H1 (cell line): ENCODE data around the gene PGM2L1. TPM values are rescaled to one million over a fixed set of nuclear protein-coding genes. Genes with fewer than 3 reads are reported as not detected.

ENCODE experiments used
- CTCF ChIA-PET: fragments of 300-600 bp; sonication (Branson Sonifier 250); formaldehyde crosslinking; loops from one replicate; lab custom pipeline; 2021; ENCODE audit not compliant: partially characterized antibody; lab: Charles Lee
- POLR2A ChIA-PET: fragments of 300-600 bp; sonication (Branson Sonifier 250); formaldehyde crosslinking; loops from one replicate; lab custom pipeline; 2021; ENCODE audit warnings: inconsistent platforms; ENCODE audit not compliant: partially characterized antibody; lab: Charles Lee
- DNase-seq, 2 experiments: peaks; one replicate each; pipeline versions ENCODE4 v3.0.0 to v3.0.0-alpha.2; 2010 to 2022; ENCODE audit warnings: low spot score in 2 of 2, low read depth in 1 of 2, mixed read lengths in 1 of 2
- FAIRE-seq: peaks from 2 replicates; lab custom pipeline; 2011; peaks lifted over from hg19 to GRCh38; lab: Jason Lieb, UNC
- H2AFZ ChIP-seq: 2 replicates; pipeline ENCODE4 v1.8.1; 2012; ENCODE audit warnings: low read length, inconsistent platforms
- H2AK5ac ChIP-seq: 2 replicates; pipeline ENCODE4 v1.6.1; 2013; ENCODE audit warnings: low read depth, low read length
- H2BK120ac ChIP-seq: replicated peaks from 2 replicates; pipeline ENCODE3; 2013; ENCODE audit warnings: low read depth, low read length, inconsistent platforms
- H2BK12ac ChIP-seq: 2 replicates; pipeline ENCODE4 v1.6.1; 2013; ENCODE audit warnings: low read depth, low read length
- H2BK15ac ChIP-seq: 2 replicates; pipeline ENCODE4 v1.6.1; 2013; ENCODE audit warnings: low read length
- H2BK20ac ChIP-seq: 2 replicates; pipeline ENCODE4 v1.6.1; 2013; ENCODE audit warnings: low read length
- H2BK5ac ChIP-seq: 2 replicates; pipeline ENCODE4 v1.6.1; 2013; ENCODE audit warnings: low read depth, low read length
- H3K14ac ChIP-seq: 2 replicates; pipeline ENCODE4 v1.6.1; 2013; ENCODE audit warnings: inconsistent platforms; ENCODE audit not compliant: insufficient read length
- H3K18ac ChIP-seq: 2 replicates; pipeline ENCODE4 v1.6.1; 2013; ENCODE audit warnings: low read length; ENCODE audit errors: extremely low read depth
- H3K23ac ChIP-seq: 2 replicates; pipeline ENCODE4 v1.6.1; 2013; ENCODE audit warnings: inconsistent platforms; ENCODE audit not compliant: insufficient read length
- H3K23me2 ChIP-seq: 2 replicates; pipeline ENCODE4 v1.6.1; 2013; ENCODE audit warnings: low read depth, low read length
- H3K27ac ChIP-seq: 2 replicates; pipeline ENCODE4 v1.6.1; 2011; ENCODE audit warnings: low read depth, low read length, inconsistent platforms
- H3K27me3 ChIP-seq, 4 experiments: replicated peaks in 1 of 4; 1 replicate in 1 of 4; 2 replicates in 3 of 4; pipeline versions ENCODE4 v1.6.1 to v1.8.1; 2011 to 2013; ENCODE audit warnings: low read length in 3 of 4, mild to moderate bottlenecking in 3 of 4, inconsistent platforms in 2 of 4, mixed read lengths in 2 of 4, moderate library complexity in 1 of 4; ENCODE audit not compliant: control insufficient read depth in 3 of 4, insufficient read depth in 3 of 4; ENCODE audit errors: extremely low read depth in 1 of 4
- H3K36me3 ChIP-seq, 4 experiments: 2 replicates each; pipeline versions ENCODE4 v1.6.1 to v1.8.1; 2011 to 2013; ENCODE audit warnings: mild to moderate bottlenecking in 4 of 4, low read length in 3 of 4, moderate library complexity in 2 of 4, control low read depth in 1 of 4, inconsistent platforms in 1 of 4; ENCODE audit not compliant: insufficient read depth in 4 of 4, control insufficient read depth in 2 of 4
- H3K4ac ChIP-seq: replicated peaks from 2 replicates; pipeline ENCODE3; 2013; ENCODE audit warnings: low read length, low read depth, mixed read lengths, inconsistent platforms; ENCODE audit not compliant: insufficient read length
- H3K4me1 ChIP-seq, 4 experiments: replicated peaks in 1 of 4; 1 replicate in 1 of 4; 2 replicates in 3 of 4; pipeline versions ENCODE4 v1.6.1 to v1.8.1; 2011 to 2013; ENCODE audit warnings: low read length in 3 of 4, inconsistent platforms in 2 of 4, mixed read lengths in 1 of 4; ENCODE audit not compliant: insufficient read depth in 4 of 4, control insufficient read depth in 3 of 4
- H3K4me2 ChIP-seq, 2 experiments: 2 replicates each; pipeline versions ENCODE4 v1.6.1 to v1.8.1; 2011 to 2013; ENCODE audit warnings: low read depth in 2 of 2, low read length in 2 of 2, control low read depth in 1 of 2, inconsistent platforms in 1 of 2, mild to moderate bottlenecking in 1 of 2; ENCODE audit not compliant: insufficient read depth in 1 of 2
- H3K4me3 ChIP-seq, 4 experiments: fragments of 200-600, 300-600 bp in 1 of 4; sonication (generic), shearing (Covaris generic), sonication (Bioruptor Twin) in 1 of 4; 2 replicates each; pipeline versions ENCODE4 v1.5.1 to v1.8.1; 2011 to 2016; ENCODE audit warnings: low read length in 4 of 4, low read depth in 3 of 4, control low read depth in 2 of 4, inconsistent platforms in 2 of 4, mild to moderate bottlenecking in 2 of 4, mixed read lengths in 1 of 4, moderate library complexity in 1 of 4; ENCODE audit not compliant: insufficient read depth in 2 of 4; ENCODE audit errors: extremely low read depth in 1 of 4
- H3K56ac ChIP-seq: replicated peaks from 2 replicates; pipeline ENCODE3; 2013; ENCODE audit warnings: low read depth, mild to moderate bottlenecking, mixed read lengths, low read length, inconsistent platforms; ENCODE audit not compliant: insufficient read length
- H3K79me1 ChIP-seq: 2 replicates; pipeline ENCODE4 v1.6.1; 2013; ENCODE audit warnings: low read depth, low read length, control low read depth
- H3K79me2 ChIP-seq, 2 experiments: 2 replicates each; pipeline versions ENCODE4 v1.6.1 to v1.8.1; 2012 to 2013; ENCODE audit warnings: low read length in 2 of 2, mild to moderate bottlenecking in 2 of 2, inconsistent platforms in 1 of 2; ENCODE audit not compliant: insufficient read depth in 2 of 2, control insufficient read depth in 1 of 2
- H3K9ac ChIP-seq, 4 experiments: replicated peaks in 1 of 4; 1 replicate in 1 of 4; 2 replicates in 3 of 4; pipeline versions ENCODE4 v1.6.1 to v1.8.1; 2011 to 2013; ENCODE audit warnings: low read depth in 3 of 4, low read length in 3 of 4, control low read depth in 2 of 4, mild to moderate bottlenecking in 2 of 4, moderate library complexity in 2 of 4, inconsistent platforms in 1 of 4; ENCODE audit errors: extremely low read depth in 1 of 4
- H3K9me3 ChIP-seq, 2 experiments: 2 replicates each; pipeline versions ENCODE4 v1.6.1 to v1.8.1; 2012 to 2013; ENCODE audit warnings: mild to moderate bottlenecking in 2 of 2, moderate library complexity in 2 of 2, control low read depth in 1 of 2, inconsistent platforms in 1 of 2, low read depth in 1 of 2, low read length in 1 of 2, mixed read lengths in 1 of 2; ENCODE audit not compliant: insufficient read depth in 2 of 2
- H4K20me1 ChIP-seq, 2 experiments: replicated peaks in 1 of 2; 2 replicates each; pipeline versions ENCODE3 to v1.8.1; 2011 to 2013; ENCODE audit warnings: inconsistent platforms in 2 of 2, low read length in 2 of 2, mild to moderate bottlenecking in 1 of 2; ENCODE audit not compliant: insufficient read depth in 2 of 2, control insufficient read depth in 1 of 2
- H4K5ac ChIP-seq: 2 replicates; pipeline ENCODE4 v1.6.1; 2013; ENCODE audit warnings: low read length, low read depth, mixed read lengths, inconsistent platforms; ENCODE audit not compliant: insufficient read length
- H4K8ac ChIP-seq: 2 replicates; pipeline ENCODE4 v1.8.0; 2013; ENCODE audit warnings: mild to moderate bottlenecking, moderate library complexity, low read length, inconsistent platforms; ENCODE audit not compliant: insufficient read depth; ENCODE audit errors: extremely low read depth
- H4K91ac ChIP-seq: replicated peaks from 2 replicates; pipeline ENCODE3; 2013; ENCODE audit warnings: low read length, mixed read lengths, inconsistent platforms; ENCODE audit not compliant: insufficient read length
- TBP ChIP-seq: IDR thresholded peaks from 2 replicates; pipeline ENCODE4 v1.6.1; 2011; ENCODE audit warnings: low read depth, low read length, improper control_type of control experiment
- WGBS, 2 experiments: shearing (Covaris generic) in 1 of 2; methylation state at CpG; one replicate each; pipeline versions ENCODE4 v1.1.6 to v1.1.7; 2013 to 2015; ENCODE audit warnings: low lambda C conversion rate in 2 of 2, mixed read lengths in 2 of 2, inconsistent platforms in 1 of 2, low coverage in 1 of 2, missing lambda C conversion rate in 1 of 2; ENCODE audit not compliant: insufficient replicate concordance in 2 of 2, insufficient coverage in 1 of 2, insufficient read length in 1 of 2; ENCODE audit errors: extremely low coverage in 1 of 2, missing lambda C conversion rate in 1 of 2; 5-methylcytosine and 5-hydroxymethylcytosine counted together
- polyA plus RNA-seq, 7 experiments: library from polyadenylated mRNA; depleted of rRNA in 3 of 7; stranded (reverse) in 5 of 7; unstranded in 2 of 7; fragments of >200 nt in 5 of 7; fragments of 200-250 nt in 2 of 7; gene quantifications; 1 replicate in 5 of 7; 2 replicates in 1 of 7; 4 replicates in 1 of 7; pipeline versions ENCODE4 v1.2.1 to v1.2.3, GENCODE V29; 2011 to 2013; ENCODE audit warnings: missing spikeins in 2 of 7, mixed read lengths in 2 of 7
- total RNA-seq: library from RNA; stranded (reverse); fragmentation: NEBNext Ultra II Directional; extraction: Animal tissue kit (Norgen Biotek cat#: 25700); gene quantifications from 2 replicates; pipeline ENCODE4 v1.2.1, GENCODE V29; 2021

PGM2L1 gene
- total and polyA plus RNA-seq, 2 of the 8 experiments (the other 6 are each of a cell fraction or from before 2014, with no cell fraction given), result 5.0 to 42.7 TPM

DNA sequence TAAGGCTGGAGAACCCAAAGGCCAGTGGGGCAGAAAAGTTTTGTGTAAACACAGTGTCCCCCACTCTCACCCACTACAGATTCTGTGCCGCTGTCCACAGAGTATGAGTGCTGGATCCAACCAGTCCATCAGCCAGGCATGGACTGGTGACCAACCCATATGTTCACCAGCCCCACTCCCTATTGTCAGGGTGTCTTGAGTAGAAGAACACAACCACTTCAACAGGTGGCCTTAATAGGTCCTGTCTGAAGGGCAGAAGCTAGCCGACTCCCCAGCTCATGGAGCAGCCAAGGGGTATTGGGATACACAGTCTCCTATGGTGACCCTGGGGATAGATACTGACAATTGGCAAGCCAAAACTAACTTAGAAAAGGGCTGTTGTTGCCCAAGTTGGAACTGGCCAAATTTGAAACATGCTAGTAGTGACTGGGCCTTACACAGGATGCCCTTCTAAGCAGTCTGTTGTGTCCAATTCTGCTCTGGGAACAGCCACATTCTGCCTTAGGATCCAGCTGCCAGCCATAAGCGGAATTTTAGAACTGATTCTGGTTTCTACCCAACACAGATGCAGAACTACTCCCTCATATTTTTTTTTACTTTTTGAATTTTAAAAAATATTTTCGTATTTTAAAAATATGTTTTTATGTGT lies 19.8 kb upstream of the PGM2L1 start:
- Histone ChIP-seq H4K8ac (no peak overlapping the region), H3K4me1 (peaks cover 0 to under 1% (median 0%) of the 10 kb centered on the region in 4 experiments; a peak in 2 of 7 replicates), H3K23ac (no peak overlapping the region), H2BK120ac (no peak overlapping the region), H3K18ac (no peak overlapping the region), H3K4ac (no peak overlapping the region), H3K27ac (no peak overlapping the region), H3K56ac (no peak overlapping the region), H3K36me3 (no peaks in the 10 kb centered on the region), H2BK12ac (no peak overlapping the region), H2AFZ (no peak overlapping the region), H2BK5ac (no peak overlapping the region), H3K9ac (no peak overlapping the region), H4K20me1 (no peaks in the 10 kb centered on the region), H2AK5ac (no peak overlapping the region), H3K4me3 (no peak overlapping the region), H3K79me2 (no peaks in the 10 kb centered on the region), H2BK20ac (no peak overlapping the region), H4K91ac (no peak overlapping the region), H3K4me2 (no peak overlapping the region), H2BK15ac (0 out of 2 replicates have a peak overlapping the region, but pooled peaks have one; percentile 50), H4K5ac (no peak overlapping the region), H3K79me1 (no peaks in the 10 kb centered on the region), H3K14ac (no peak overlapping the region), H3K9me3 (no peaks in the 10 kb centered on the region), H3K27me3 (peaks cover 0 to 1% (median 0%) of the 10 kb centered on the region in 4 experiments; a peak in 1 of 7 replicates), H3K23me2 (no peaks in the 10 kb centered on the region)
- TF ChIP-seq TBP, result no peak
- DNase-seq (no peak), FAIRE-seq (no peak)
- CTCF ChIA-PET, result interaction anchor here (0.6 to 1.1 kb wide), 3 partner anchors 31 to 830 kb away, joined by 3 to 6 read pairs (median 3); no protein-coding TSS in a partner anchor
- 87% methylated on average over 4 of the region's 4 CpGs; no CpG with 5 or more reads in 1 of the 2 experiments for WGBS, 2 experiments
- POLR2A ChIA-PET, result no interaction called here
